HCT116 (cell line): ENCODE data around the gene PRM3.

Experiments
- POLR2AphosphoS5 ChIP-seq: IDR thresholded peaks from 2 replicates; pipeline ENCODE4 v1.6.1; 2011; ENCODE audit warnings: mild to moderate bottlenecking, low read depth, low read length, moderate library complexity
- TF ChIP-seq, protein P1 (sequence below), 3 experiments: fragments of 200-600 bp in 1 of 3; sonication (generic) in 1 of 3; IDR thresholded peaks in 2 of 3; conservative IDR thresholded peaks in 1 of 3; 2 replicates each; pipeline ENCODE4 v1.5.1; 2012 to 2017; ENCODE audit warnings: low read depth in 2 of 3, low read length in 2 of 3, antibody characterized with exemption in 1 of 3, borderline replicate concordance in 1 of 3, control low read depth in 1 of 3, mild to moderate bottlenecking in 1 of 3, mixed read lengths in 1 of 3, mixed run types in 1 of 3, moderate library complexity in 1 of 3; ENCODE audit not compliant: insufficient read depth in 1 of 3

DNA sequence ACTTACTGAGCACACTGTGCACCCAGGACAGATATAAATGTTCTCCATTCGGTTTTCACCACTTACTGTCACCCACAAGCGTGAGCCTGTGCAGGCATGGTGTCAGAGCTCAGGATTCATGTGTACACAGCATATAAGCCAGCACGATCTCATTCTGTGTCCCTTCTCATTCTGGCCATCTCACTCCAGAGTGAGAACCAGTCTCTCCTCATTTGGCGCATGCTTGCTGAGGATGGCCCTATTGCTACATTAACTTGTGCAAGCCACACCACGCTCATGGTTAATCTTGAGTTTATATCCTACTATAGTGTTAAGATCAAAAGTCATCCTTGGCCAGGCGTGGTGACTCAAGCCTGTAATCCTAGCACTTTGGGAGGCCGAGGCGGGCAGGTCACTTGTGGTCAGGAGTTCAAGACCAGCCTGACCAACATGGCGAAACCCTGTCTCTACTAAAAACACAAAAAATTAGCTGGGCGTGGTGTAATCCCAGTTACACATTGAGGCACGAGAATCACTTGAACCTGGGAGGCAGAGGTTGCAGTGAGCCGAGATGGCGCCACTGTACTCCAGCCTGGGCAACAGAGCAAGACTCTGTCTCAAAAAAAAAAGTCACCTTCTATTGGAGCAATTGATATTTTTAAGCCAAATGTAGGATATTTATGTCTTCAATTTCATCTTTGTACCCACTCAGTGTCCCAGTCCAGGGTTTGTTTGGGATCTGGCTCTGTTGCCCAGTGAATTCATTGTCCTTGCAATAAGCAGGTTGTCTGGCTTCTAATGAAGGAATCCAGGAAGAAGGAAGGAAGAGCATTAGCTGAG lies 38.3 kb downstream of the PRM3 start:
- TF ChIP-seq, protein P1, sequence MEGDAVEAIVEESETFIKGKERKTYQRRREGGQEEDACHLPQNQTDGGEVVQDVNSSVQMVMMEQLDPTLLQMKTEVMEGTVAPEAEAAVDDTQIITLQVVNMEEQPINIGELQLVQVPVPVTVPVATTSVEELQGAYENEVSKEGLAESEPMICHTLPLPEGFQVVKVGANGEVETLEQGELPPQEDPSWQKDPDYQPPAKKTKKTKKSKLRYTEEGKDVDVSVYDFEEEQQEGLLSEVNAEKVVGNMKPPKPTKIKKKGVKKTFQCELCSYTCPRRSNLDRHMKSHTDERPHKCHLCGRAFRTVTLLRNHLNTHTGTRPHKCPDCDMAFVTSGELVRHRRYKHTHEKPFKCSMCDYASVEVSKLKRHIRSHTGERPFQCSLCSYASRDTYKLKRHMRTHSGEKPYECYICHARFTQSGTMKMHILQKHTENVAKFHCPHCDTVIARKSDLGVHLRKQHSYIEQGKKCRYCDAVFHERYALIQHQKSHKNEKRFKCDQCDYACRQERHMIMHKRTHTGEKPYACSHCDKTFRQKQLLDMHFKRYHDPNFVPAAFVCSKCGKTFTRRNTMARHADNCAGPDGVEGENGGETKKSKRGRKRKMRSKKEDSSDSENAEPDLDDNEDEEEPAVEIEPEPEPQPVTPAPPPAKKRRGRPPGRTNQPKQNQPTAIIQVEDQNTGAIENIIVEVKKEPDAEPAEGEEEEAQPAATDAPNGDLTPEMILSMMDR (IDR thresholded peaks at IDR 0.05 in 2 of 3, conservative IDR thresholded peaks at IDR 0.05 in 1 of 3; ENCODE audit: borderline replicate concordance in 1 of 3, insufficient read depth in 1 of 3, low read depth in 2 of 3, low read length in 2 of 3) = no peak
- no peak for TF ChIP-seq POLR2AphosphoS5
